ENCODE data around the gene NPAS3. TPM values are rescaled to one million over a fixed set of nuclear protein-coding genes. Genes with fewer than 3 reads are reported as not detected.

NPAS3 gene
- total and polyA plus RNA-seq, 2 of the 8 experiments (the other 6 are each of a cell fraction or from before 2014, with no cell fraction given), result 0.11 to 0.60 TPM

DNA sequence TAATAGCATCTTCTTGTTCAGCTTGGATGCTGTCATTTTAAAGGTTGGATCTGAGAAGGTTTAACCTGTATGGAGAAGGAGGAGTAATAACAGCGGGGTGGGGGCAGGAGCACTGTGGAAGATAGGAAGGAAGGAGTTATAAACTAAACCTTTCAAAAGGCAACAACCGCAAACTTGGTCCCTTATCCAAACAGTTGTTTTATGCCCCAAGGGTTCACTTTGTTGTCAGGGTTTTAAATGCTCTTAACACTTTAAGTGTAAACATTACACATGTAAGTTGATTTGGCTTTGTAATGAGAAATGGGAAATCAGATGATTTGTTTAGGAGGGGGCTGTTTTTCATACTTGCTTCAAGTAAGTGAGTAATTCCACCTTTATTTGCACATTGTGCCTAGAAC, 3.0 kb downstream of the NPAS3 start:
- H3K79me1 ChIP-seq (ENCODE audit: low read depth, low read length), result no peaks in the 10 kb centered on the region
- no peak overlapping the region for H4K91ac ChIP-seq (replicated peaks; ENCODE audit: insufficient read length, low read length)
- no peak overlapping the region for H3K23ac ChIP-seq (ENCODE audit: insufficient read length)
- H3K14ac ChIP-seq (ENCODE audit: insufficient read length), result no peak overlapping the region
- no peak overlapping the region for H3K18ac ChIP-seq (ENCODE audit: extremely low read depth, low read length)
- peaks cover 7 to 22% (median 20%) of the 10 kb centered on the region in 4 experiments for H3K27me3 ChIP-seq (replicated peaks in 1 of 4; ENCODE audit: control insufficient read depth in 3 of 4, extremely low read depth in 1 of 4, insufficient read depth in 3 of 4, low read length in 3 of 4)
- H2BK120ac ChIP-seq (replicated peaks; ENCODE audit: low read depth, low read length), result no peak overlapping the region
- no peak overlapping the region for H4K5ac ChIP-seq (ENCODE audit: insufficient read length, low read depth, low read length)
- no peak overlapping the region for H2BK5ac ChIP-seq (ENCODE audit: low read depth, low read length)
- ChIA-PET POLR2A (ENCODE audit: partially characterized antibody) (interaction anchor here (0.6 kb wide), 2 partner anchors 8 to 223 kb away, joined by 3 to 4 read pairs; no protein-coding TSS in a partner anchor), CTCF (ENCODE audit: partially characterized antibody) (no interaction called here)
- no peak overlapping the region for H2BK15ac ChIP-seq (ENCODE audit: low read length)
- WGBS, 2 experiments (ENCODE audit: extremely low coverage in 1 of 2, insufficient coverage in 1 of 2, insufficient read length in 1 of 2, insufficient replicate concordance in 2 of 2, low coverage in 1 of 2, low lambda C conversion rate in 2 of 2, missing lambda C conversion rate in 1 of 2), result 78% methylated on average over 2 of the region's 2 CpGs; no CpG with 5 or more reads in 1 of the 2 experiments
- FAIRE-seq (no peak), DNase-seq (ENCODE audit: low read depth in 1 of 2, low spot score in 2 of 2) (no peak)
- H3K79me2 ChIP-seq (ENCODE audit: control insufficient read depth in 1 of 2, insufficient read depth in 2 of 2, low read length in 2 of 2), result no peaks in the 10 kb centered on the region
- peaks cover under 1 to 8% (median 7%) of the 10 kb centered on the region in 4 experiments; a peak in 5 of 7 replicates for H3K4me1 ChIP-seq (replicated peaks in 1 of 4; ENCODE audit: control insufficient read depth in 3 of 4, insufficient read depth in 4 of 4, low read length in 3 of 4)
- no peaks in the 10 kb centered on the region for H3K36me3 ChIP-seq (ENCODE audit: control insufficient read depth in 2 of 4, insufficient read depth in 4 of 4, low read length in 3 of 4)
- H3K4me2 ChIP-seq (ENCODE audit: insufficient read depth in 1 of 2, low read depth in 2 of 2, low read length in 2 of 2), result no peak overlapping the region
- H3K9me3 ChIP-seq (ENCODE audit: insufficient read depth in 2 of 2, low read depth in 1 of 2, low read length in 1 of 2), result no peaks in the 10 kb centered on the region
- H3K9ac ChIP-seq (replicated peaks in 1 of 4; ENCODE audit: extremely low read depth in 1 of 4, low read depth in 3 of 4, low read length in 3 of 4), result no peak overlapping the region
- no peaks in the 10 kb centered on the region for H4K20me1 ChIP-seq (replicated peaks in 1 of 2; ENCODE audit: control insufficient read depth in 1 of 2, insufficient read depth in 2 of 2, low read length in 2 of 2)
- TF ChIP-seq BCL11A (IDR thresholded peaks at IDR 0.05; ENCODE audit: low read depth in 2 of 2, low read length in 2 of 2), result no peak
- TF ChIP-seq USF2 (IDR thresholded peaks at IDR 0.05; ENCODE audit: low read length), result no peak
- TF ChIP-seq TCF12 (IDR thresholded peaks at IDR 0.05; ENCODE audit: low read depth, low read length), result no peak
- no peak for TF ChIP-seq RBBP5 (IDR thresholded peaks at IDR 0.05; ENCODE audit: borderline replicate concordance, low read depth, low read length)
- TF ChIP-seq GABPA (IDR thresholded peaks at IDR 0.05; ENCODE audit: borderline replicate concordance, insufficient read depth, low read length), result no peak
- no peak for TF ChIP-seq CBX5 (IDR thresholded peaks at IDR 0.05; ENCODE audit: low read depth, low read length)
- no peak for TF ChIP-seq TEAD4 (IDR thresholded peaks at IDR 0.05; ENCODE audit: low read depth, low read length)
- no peak for TF ChIP-seq SIN3A (conservative IDR thresholded peaks at IDR 0.05 in 1 of 2, IDR thresholded peaks at IDR 0.05 in 1 of 2; ENCODE audit: low read depth in 1 of 2, low read length in 2 of 2)
- no peak overlapping the region for H3K4me3 ChIP-seq (ENCODE audit: extremely low read depth in 1 of 4, insufficient read depth in 2 of 4, low read depth in 3 of 4, low read length in 4 of 4)
- no peak overlapping the region for H2AFZ ChIP-seq (ENCODE audit: low read length)
- H2AK5ac ChIP-seq (ENCODE audit: low read depth, low read length), result no peak overlapping the region
- no peak overlapping the region for H3K56ac ChIP-seq (replicated peaks; ENCODE audit: insufficient read length, low read depth, low read length)
- no peak overlapping the region for H2BK12ac ChIP-seq (ENCODE audit: low read depth, low read length)
- no peak overlapping the region for H4K8ac ChIP-seq (ENCODE audit: extremely low read depth, insufficient read depth, low read length)
- H3K23me2 ChIP-seq (ENCODE audit: low read depth, low read length), result peaks cover 8% of the 10 kb centered on the region; the same call in 1 of the 2 replicates
- no peak overlapping the region for H3K4ac ChIP-seq (replicated peaks; ENCODE audit: insufficient read length, low read depth, low read length)
- H2BK20ac ChIP-seq (ENCODE audit: low read length), result no peak overlapping the region
- H3K27ac ChIP-seq (ENCODE audit: low read depth, low read length), result no peak overlapping the region

Measured in H1 (cell line).